ENCODE data around the gene RFX7. TPM values are rescaled to one million over a fixed set of nuclear protein-coding genes. Genes with fewer than 3 reads are reported as not detected.
A peak's percentile ranks its signal among the peaks of the same experiment; 100 is the strongest.

Gene RFX7
- total RNA-seq, 2 experiments from 2014 or later: 40.4 to 42.5 TPM

DNA sequence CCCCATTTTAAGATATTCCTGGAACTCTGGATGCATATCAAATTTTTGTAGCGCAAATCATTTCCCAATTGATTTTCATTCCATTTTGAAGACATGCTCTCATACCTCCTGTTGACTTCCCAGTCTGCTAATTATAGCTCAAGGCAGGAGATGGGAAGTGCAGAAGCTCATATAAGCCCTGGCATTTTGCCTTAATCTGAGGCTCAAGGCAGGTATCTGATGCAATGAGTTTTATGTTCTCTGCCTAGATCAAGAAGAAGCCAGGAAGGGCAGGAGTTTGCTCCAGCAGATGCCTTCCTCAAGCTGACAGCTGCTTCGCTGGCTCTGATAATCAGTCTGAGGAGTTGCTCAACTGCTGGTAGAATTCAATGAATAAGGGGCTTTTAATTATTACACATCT is 184.7 kb downstream of the RFX7 start:
- H3K36me3 Mint-ChIP-seq: no peaks in the 10 kb centered on the region
- H3K27ac Mint-ChIP-seq: no peak overlapping the region
- POLR2A ChIA-PET: no interaction called here

DNA sequence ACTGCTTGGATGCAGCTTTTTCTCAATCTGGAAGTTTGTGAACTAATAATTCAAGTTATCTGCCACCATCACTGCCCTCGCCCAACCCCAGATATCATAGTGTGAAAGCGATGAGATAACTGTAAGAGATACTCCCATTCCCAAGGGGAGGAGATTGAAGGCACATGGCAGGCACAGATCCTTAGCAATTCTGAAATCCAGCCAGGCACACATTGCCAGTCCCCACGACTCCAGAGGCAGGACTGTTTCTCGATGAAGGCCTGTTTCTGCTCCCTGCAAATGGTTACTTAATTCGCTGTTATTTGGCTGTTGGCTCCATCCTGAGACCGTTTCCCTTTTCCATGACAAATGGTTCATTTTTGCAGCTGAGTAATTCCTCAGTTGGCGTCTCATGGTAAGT is 187.1 kb downstream of the RFX7 start:
- H3K27me3 Mint-ChIP-seq: no peaks in the 10 kb centered on the region
- no peaks in the 10 kb centered on the region for H3K36me3 Mint-ChIP-seq
- H3K9me3 Mint-ChIP-seq: no peaks in the 10 kb centered on the region
- ATAC-seq (ENCODE audit: low read depth) (no peak), DNase-seq (no peak)
- POLR2A ChIA-PET: no interaction called here
- H3K27ac Mint-ChIP-seq: no peak overlapping the region
- no peak overlapping the region for H3K4me3 Mint-ChIP-seq
- H3K4me1 Mint-ChIP-seq: peaks cover 2% of the 10 kb centered on the region

More for the DNA sequence above, 184.7 kb downstream of the RFX7 start:
- no peak for DNase-seq
- Mint-ChIP-seq H3K27me3 (peaks cover 5% of the 10 kb centered on the region), H3K4me3 (no peak overlapping the region), H3K9me3 (no peaks in the 10 kb centered on the region), H3K4me1 (no peaks in the 10 kb centered on the region)
- ATAC-seq (ENCODE audit: low read depth): no peak

DNA sequence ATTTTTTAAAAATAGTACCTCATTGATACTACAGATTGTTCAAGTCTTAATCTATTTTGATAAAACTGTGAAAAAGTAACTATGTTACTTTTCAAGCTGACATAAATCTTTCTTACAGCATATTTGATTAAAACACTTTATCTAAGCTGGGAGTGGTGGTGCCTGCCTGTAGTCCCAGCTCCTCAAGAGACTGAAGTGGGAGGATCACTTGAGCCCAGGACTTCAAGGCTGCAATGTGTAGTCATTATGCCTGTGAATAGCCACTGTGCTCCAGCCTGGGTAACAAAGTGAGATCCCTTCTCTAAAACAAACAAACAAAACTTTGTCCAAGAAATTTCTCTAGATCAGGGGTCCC is 190.7 kb downstream of the RFX7 start:
- DNase-seq (no peak), ATAC-seq (ENCODE audit: low read depth) (no peak)
- H3K9me3 Mint-ChIP-seq: no peaks in the 10 kb centered on the region
- peaks cover 2% of the 10 kb centered on the region for H3K4me1 Mint-ChIP-seq
- POLR2A ChIA-PET: no interaction called here
- no peaks in the 10 kb centered on the region for H3K27me3 Mint-ChIP-seq
- no peak overlapping the region for H3K4me3 Mint-ChIP-seq
- H3K36me3 Mint-ChIP-seq: no peaks in the 10 kb centered on the region
- no peak overlapping the region for H3K27ac Mint-ChIP-seq

DNA sequence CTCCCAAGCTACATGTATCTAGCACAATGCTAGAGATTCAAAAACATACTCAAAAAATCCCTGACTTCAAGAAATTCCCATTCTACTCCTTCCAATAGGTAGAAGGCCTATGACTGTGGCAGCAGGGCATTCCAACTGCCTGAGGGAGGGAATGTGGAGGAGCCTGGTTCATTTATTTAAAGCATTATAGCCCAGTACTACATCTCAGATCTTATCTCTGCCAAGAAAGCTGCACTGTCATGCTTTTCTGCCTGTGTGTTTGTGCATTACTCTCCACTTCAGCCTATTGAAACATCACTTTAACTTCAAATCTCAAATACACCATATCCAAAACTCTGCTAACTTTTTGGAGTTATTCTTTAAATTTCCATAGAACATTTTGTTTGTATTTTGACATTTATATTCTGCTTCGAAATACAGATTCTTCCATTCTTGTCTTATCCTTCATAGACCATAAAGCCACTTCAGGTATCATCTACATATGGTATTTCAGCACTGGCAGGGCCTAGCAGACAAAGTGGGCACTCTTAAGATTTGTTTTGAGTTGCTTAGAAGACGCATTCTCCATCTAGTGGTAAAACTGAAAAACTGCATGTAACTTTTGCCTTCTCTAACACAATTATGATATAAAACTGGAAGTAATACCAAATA is 191.2 kb downstream of the RFX7 start:
- no peak overlapping the region for H3K27ac Mint-ChIP-seq
- no peak overlapping the region for H3K4me3 Mint-ChIP-seq
- H3K4me1 Mint-ChIP-seq: peaks cover 2% of the 10 kb centered on the region
- no peaks in the 10 kb centered on the region for H3K36me3 Mint-ChIP-seq
- H3K9me3 Mint-ChIP-seq: no peaks in the 10 kb centered on the region
- POLR2A ChIA-PET: no interaction called here
- ATAC-seq (ENCODE audit: low read depth): peak; percentile 39
- peaks cover 1% of the 10 kb centered on the region for H3K27me3 Mint-ChIP-seq
- no peak for DNase-seq

DNA sequence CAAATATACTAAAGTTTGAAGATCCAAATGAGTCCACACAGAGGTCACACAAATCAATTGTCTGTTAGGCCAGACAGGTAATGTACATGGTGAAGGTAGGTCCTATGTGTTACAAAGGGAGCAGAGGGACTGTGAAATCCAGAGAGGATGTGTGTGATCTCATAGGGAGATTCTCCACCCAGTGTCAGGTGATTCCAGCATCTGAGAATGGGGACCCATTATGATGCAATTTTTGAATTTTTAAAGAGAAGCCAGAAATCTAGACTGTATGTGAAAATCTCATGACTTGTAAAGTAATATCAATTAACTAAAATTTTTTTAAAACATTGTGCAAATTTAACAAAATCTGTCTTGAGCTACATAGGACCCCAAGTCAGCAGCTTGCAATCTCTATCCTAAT is 192.0 kb downstream of the RFX7 start:
- H3K36me3 Mint-ChIP-seq: no peaks in the 10 kb centered on the region
- ATAC-seq (ENCODE audit: low read depth): no peak
- no peak overlapping the region for H3K27ac Mint-ChIP-seq
- POLR2A ChIA-PET: no interaction called here
- H3K27me3 Mint-ChIP-seq: peaks cover 3% of the 10 kb centered on the region
- H3K4me1 Mint-ChIP-seq: peaks cover 2% of the 10 kb centered on the region
- H3K9me3 Mint-ChIP-seq: no peaks in the 10 kb centered on the region
- no peak for DNase-seq
- H3K4me3 Mint-ChIP-seq: no peak overlapping the region

DNA sequence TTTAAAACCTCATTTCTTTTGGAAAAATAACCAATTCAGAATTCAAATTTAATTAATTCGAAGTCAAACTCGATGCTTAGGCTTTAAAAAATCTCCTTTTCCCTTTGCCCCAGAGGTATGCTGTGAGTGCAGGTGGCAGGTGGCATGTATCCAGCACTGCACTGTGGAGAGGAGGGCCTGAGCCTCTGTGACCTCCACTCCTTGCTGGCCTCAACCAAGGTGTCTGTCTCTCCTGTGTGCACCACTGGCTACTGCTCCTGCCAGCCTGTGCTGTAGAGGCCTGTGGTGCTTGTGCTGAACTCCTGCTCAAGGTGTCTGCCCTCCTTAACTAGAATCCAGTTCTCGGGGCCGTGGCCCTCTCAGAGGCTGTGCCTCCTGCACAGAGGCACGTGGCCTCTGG is 194.1 kb downstream of the RFX7 start:
- ATAC-seq (ENCODE audit: low read depth) (no peak), DNase-seq (no peak)
- POLR2A ChIA-PET: no interaction called here
- Mint-ChIP-seq H3K4me3 (no peak overlapping the region), H3K9me3 (peaks cover 4% of the 10 kb centered on the region), H3K4me1 (peaks cover 2% of the 10 kb centered on the region), H3K27ac (no peak overlapping the region), H3K36me3 (peaks cover 7% of the 10 kb centered on the region), H3K27me3 (peaks cover 3% of the 10 kb centered on the region)

DNA sequence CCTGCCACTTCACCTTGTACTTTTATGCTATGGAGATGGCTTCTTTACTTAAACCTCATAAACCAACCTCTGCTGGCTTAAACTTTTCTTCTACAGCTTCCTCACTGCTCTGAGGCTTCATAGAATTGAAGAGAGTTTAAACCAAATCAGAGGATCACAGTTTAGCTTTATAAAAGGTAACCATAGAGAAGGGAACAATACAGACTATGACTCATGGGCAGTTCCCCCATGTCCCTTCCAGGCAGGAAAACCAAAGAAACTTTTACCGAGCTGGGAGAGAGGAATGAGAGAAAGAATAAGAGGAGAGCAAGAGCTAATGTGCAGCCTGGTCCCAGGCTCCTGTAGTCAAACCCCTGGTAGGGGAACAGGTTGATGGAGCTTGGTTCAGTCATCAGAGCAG is 196.3 kb downstream of the RFX7 start:
- Mint-ChIP-seq H3K27me3 (peaks cover 3% of the 10 kb centered on the region), H3K36me3 (peaks cover 7% of the 10 kb centered on the region), H3K4me1 (peaks cover 17% of the 10 kb centered on the region), H3K4me3 (no peak overlapping the region), H3K27ac (no peak overlapping the region), H3K9me3 (peaks cover 11% of the 10 kb centered on the region)
- DNase-seq (no peak), ATAC-seq (ENCODE audit: low read depth) (no peak)
- POLR2A ChIA-PET: no interaction called here

DNA sequence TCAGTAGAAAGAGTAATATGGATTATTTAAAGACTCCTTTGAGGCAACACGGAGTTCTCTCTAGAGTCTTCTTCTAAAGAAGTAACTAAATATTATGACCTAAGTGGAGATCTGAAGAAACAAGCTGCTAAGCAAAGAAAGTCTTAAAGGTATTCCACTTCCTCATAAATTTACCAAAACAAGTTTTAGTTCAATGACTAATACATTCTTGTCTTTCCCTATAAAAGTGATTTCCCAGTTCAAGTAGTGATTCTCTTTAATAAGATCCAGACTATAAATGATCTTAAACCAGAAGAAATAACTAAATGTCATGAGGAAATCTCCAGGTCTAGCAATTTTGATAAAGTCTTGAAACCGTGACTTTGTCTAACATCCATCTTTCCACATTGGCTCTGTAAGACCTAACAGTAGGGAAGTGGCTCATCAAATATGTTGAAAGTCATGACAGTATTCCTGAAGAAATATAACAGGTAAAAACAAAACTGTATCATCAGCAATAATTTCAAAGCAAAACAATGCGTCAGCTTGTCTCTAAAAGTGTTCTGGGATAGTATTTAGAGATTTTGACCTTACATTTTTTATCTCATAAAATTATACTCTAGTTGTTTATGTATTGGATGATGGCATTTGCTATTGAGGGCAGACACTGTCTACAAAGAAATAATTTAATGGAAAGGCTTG is 198.5 kb downstream of the RFX7 start:
- ATAC-seq (ENCODE audit: low read depth) (no peak), DNase-seq (no peak)
- no peak overlapping the region for H3K27ac Mint-ChIP-seq
- H3K4me1 Mint-ChIP-seq: peaks cover 18% of the 10 kb centered on the region
- peaks cover 11% of the 10 kb centered on the region for H3K9me3 Mint-ChIP-seq
- no peak overlapping the region for H3K4me3 Mint-ChIP-seq
- H3K27me3 Mint-ChIP-seq: peaks cover 5% of the 10 kb centered on the region
- peaks cover 8% of the 10 kb centered on the region for H3K36me3 Mint-ChIP-seq
- POLR2A ChIA-PET: no interaction called here

DNA sequence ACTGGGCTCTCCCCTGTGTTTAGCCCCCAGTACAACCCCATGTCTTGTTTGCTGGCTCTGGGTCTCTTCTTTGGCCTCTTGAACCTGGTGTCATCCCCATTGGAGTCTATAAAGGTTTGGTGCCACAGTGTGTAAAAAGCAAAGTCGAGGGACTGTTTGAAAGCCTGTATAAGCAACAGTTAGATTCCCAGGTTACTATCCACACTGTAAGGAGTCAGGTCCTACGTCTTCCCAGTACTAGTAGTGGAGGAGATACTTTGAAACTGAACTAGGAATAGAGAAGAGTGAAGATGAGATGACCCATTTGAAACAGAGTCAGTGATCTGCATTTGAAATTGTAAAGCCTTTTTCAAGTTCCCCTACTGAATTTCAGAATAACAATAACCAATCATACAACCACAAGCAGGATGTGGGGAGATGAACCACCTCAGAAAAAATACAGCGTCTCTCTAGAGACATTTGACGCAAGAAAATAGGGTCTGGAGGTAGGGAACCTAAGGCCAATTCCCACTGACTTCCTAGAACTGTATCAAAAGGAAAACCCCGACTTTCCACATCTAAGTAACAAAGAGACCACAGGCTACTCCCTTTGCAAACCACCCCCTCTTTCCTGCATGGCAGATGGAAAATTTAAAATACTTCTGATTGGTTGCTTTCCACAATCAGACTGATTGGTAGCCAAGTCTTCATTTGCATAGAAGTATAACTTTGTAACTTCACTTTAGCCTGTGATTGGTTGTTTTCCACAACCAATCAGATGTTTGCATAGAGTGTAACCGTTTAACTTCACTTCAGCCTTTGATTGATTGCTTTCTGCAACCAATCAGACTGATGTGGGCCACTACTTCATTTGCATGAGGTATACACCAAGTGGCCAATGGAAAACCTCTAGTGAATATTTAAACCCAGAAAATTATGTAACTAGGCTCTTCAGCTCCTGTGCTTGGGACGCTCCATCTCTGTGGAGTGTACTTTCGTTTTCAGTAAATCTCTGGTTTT is 200.4 kb downstream of the RFX7 start:
- DNase-seq: peak; percentile 42
- H3K27ac Mint-ChIP-seq: peak overlapping the region; percentile 82
- peaks cover 15% of the 10 kb centered on the region for H3K9me3 Mint-ChIP-seq
- POLR2A ChIA-PET: no interaction called here
- H3K27me3 Mint-ChIP-seq: peaks cover 5% of the 10 kb centered on the region
- peaks cover 22% of the 10 kb centered on the region for H3K4me1 Mint-ChIP-seq
- peak overlapping the region; percentile 70 for H3K4me3 Mint-ChIP-seq
- peaks cover 12% of the 10 kb centered on the region for H3K36me3 Mint-ChIP-seq
- ATAC-seq (ENCODE audit: low read depth): peak; percentile 72

DNA sequence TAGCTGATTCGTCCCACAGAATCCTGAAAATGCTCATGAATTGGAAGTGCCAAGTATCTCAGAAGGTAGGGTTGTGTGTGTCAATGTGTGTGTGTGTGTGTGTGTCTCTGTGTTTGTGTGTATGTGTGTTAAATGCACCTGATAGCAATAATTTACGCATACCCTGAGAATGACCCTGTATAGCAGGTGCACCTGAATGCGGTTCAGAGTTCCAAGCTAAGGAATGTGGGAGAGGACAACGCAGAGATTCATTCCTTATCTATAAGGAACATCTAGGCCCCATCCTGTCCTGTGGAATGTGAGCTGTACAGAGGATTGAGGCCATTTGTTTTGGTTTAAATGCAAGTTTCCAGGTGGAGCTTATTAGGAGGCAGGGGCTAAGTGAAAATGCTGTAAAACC is 201.2 kb downstream of the RFX7 start:
- peaks cover 4% of the 10 kb centered on the region for H3K27me3 Mint-ChIP-seq
- H3K36me3 Mint-ChIP-seq: peaks cover 12% of the 10 kb centered on the region
- peak overlapping the region; percentile 70 for H3K4me3 Mint-ChIP-seq
- H3K9me3 Mint-ChIP-seq: peaks cover 15% of the 10 kb centered on the region
- DNase-seq (no peak), ATAC-seq (ENCODE audit: low read depth) (no peak)
- H3K27ac Mint-ChIP-seq: no peak overlapping the region
- POLR2A ChIA-PET: no interaction called here
- peaks cover 23% of the 10 kb centered on the region for H3K4me1 Mint-ChIP-seq

DNA sequence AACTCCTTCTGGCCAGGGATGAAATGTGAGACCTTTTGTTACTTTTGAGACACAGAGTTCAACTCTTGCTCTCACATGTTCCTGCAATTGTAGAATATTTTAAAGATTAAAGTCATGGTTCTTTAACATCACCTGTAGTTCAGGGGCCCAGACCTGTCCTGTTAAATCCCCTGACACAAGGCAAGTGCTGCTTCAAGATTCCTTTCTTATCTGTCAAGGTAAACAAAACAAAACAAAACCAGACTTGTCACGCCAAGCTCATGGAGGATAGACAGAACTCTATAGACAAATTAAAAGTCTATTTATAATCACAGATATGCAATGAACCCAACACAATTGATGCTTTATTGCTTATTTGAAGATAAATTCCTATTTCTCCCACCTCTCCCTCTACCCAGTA is 201.6 kb downstream of the RFX7 start:
- H3K36me3 Mint-ChIP-seq: peaks cover 12% of the 10 kb centered on the region
- ATAC-seq (ENCODE audit: low read depth) (no peak), DNase-seq (no peak)
- H3K4me3 Mint-ChIP-seq: no peak overlapping the region
- H3K4me1 Mint-ChIP-seq: peaks cover 23% of the 10 kb centered on the region
- POLR2A ChIA-PET: no interaction called here
- peaks cover 2% of the 10 kb centered on the region for H3K27me3 Mint-ChIP-seq
- no peak overlapping the region for H3K27ac Mint-ChIP-seq
- peaks cover 15% of the 10 kb centered on the region for H3K9me3 Mint-ChIP-seq

DNA sequence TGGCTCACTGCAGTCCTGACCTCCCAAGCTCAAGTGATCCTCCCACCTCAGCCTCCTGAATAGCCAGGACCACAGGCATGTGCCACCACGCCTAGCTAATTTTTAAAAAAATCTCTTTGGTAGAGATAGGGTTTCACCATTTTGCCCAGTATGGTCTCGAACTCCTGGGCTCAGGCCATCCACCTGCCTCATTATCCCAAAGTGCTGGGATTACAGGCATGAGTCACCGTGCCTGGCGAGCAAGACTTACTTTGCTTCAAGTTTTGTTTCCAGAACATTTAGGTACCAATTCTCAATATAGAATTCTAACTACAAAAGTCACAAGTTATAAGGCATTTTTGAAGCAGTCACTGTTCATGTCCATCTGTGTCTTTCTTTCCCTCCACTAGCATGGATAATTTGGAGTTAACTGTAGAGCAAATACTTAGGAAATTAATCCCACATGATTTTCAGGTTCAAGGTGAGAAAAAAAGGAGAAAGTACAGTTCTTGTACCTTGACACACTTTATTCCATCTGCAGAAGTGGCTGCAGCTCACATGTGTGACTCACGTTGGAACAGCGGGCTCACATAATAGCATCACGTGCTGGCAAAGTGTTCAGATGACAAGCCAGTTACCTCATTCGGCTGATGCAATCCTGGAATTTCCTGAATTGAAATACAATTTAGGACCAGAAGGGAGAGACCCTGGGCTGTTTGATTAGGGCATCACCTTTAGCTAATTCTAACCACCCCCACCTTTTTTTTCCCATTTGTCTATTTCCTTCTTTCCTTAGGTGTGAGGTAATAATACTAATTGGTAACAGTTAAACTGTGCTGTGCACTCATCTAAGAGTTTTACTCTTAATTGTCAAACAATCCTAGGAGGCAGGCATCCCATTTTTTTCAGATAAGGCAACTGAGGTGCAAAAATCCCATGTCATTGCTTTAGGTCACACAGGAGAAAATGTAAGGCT is 203.3 kb downstream of the RFX7 start:
- no peak for ATAC-seq (ENCODE audit: low read depth)
- POLR2A ChIA-PET: no interaction called here
- H3K4me1 Mint-ChIP-seq: peaks cover 23% of the 10 kb centered on the region
- peaks cover 10% of the 10 kb centered on the region for H3K36me3 Mint-ChIP-seq
- peaks cover 15% of the 10 kb centered on the region for H3K27me3 Mint-ChIP-seq
- DNase-seq: no peak
- no peak overlapping the region for H3K27ac Mint-ChIP-seq
- H3K9me3 Mint-ChIP-seq: peaks cover 11% of the 10 kb centered on the region
- H3K4me3 Mint-ChIP-seq: no peak overlapping the region

DNA sequence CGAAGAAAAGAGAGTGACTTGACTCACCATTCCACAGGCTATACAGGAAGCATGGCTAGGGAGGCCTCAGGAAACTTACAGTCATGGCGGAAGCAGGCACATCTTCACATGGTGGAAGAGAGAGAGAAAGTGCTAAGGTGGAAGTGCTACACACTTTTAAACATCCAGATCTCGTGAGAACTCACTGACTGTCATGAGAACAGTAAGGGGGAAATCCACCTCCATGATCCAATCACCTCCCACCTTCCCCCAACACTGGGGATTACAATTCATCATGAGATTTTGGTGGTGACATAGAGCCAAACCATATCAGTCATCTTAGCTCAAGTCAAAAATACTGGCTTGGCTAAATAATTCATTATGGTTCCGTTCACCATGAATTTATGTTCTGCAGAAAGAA is 205.0 kb downstream of the RFX7 start:
- ATAC-seq (ENCODE audit: low read depth) (no peak), DNase-seq (no peak)
- Mint-ChIP-seq H3K9me3 (peaks cover 6% of the 10 kb centered on the region), H3K4me1 (peaks cover 29% of the 10 kb centered on the region), H3K27ac (no peak overlapping the region), H3K36me3 (peaks cover 9% of the 10 kb centered on the region), H3K4me3 (no peak overlapping the region), H3K27me3 (peaks cover 19% of the 10 kb centered on the region)
- POLR2A ChIA-PET: no interaction called here
